IMR-90 (cell line): Measurements from ENCODE around the gene FAM237A. TPM values are rescaled to one million over a fixed set of nuclear protein-coding genes. Genes with fewer than 3 reads are reported as not detected.

Experiments used
- ATAC-seq: fragments of 200-7000 bp; cut with Tn5 transposase; 2 replicates; pipeline ENCODE4 v1.9.1; 2020; ENCODE audit warnings: low read depth, mild to moderate bottlenecking, moderate library complexity
- BruUV-seq: library from RNA; stranded (reverse); fragments of 400-500 nt; replicated peaks from 2 replicates; lab custom pipeline; 2021; lab: Mats Ljungman, UMichigan
- CTCF ChIA-PET: fragments of 300-600 bp; formaldehyde crosslinking; extraction: SDS; loops from one replicate; lab custom pipeline; 2021; ENCODE audit warnings: antibody characterized with exemption; lab: Yijun Ruan, JAX
- POLR2A ChIA-PET: fragments of 300-600 bp; sonication (Branson Sonifier 250); formaldehyde crosslinking; loops from one replicate; lab custom pipeline; 2022; ENCODE audit warnings: antibody characterized with exemption; ENCODE audit not compliant: unreplicated experiment; lab: Charles Lee
- DNase-seq: peaks from one replicate; pipeline ENCODE4 v3.0.0; 2013
- H2AFZ ChIP-seq: replicated peaks from 2 replicates; pipeline ENCODE3; 2013; ENCODE audit warnings: low read length, mild to moderate bottlenecking; ENCODE audit not compliant: poor library complexity
- H2AK5ac ChIP-seq: 2 replicates; pipeline ENCODE4 v1.6.1; 2013; ENCODE audit warnings: low read depth, low read length, inconsistent platforms
- H2AK9ac ChIP-seq: replicated peaks from 2 replicates; pipeline ENCODE3; 2013; ENCODE audit warnings: mild to moderate bottlenecking, low read depth, low read length, moderate library complexity; ENCODE audit not compliant: poor library complexity
- H2BK120ac ChIP-seq: 2 replicates; pipeline ENCODE4 v1.6.1; 2013; ENCODE audit warnings: low read depth, low read length, inconsistent platforms
- H2BK15ac ChIP-seq: 3 replicates; pipeline ENCODE4 v1.6.1; 2013; ENCODE audit warnings: low read depth, low read length, inconsistent platforms
- H2BK20ac ChIP-seq: 2 replicates; pipeline ENCODE4 v1.6.1; 2013; ENCODE audit warnings: low read depth, mild to moderate bottlenecking, inconsistent platforms, low read length, moderate library complexity
- H2BK5ac ChIP-seq: 2 replicates; pipeline ENCODE4 v1.6.1; 2013; ENCODE audit warnings: mild to moderate bottlenecking, low read depth, low read length, inconsistent platforms; ENCODE audit not compliant: poor library complexity, severe bottlenecking
- H3K14ac ChIP-seq: replicated peaks from 2 replicates; pipeline ENCODE4 v1.6.1; 2013; ENCODE audit warnings: low read depth, low read length, inconsistent platforms
- H3K18ac ChIP-seq: 2 replicates; pipeline ENCODE4 v1.6.1; 2013; ENCODE audit warnings: low read depth, low read length, control low read depth
- H3K23ac ChIP-seq: 2 replicates; pipeline ENCODE4 v1.6.1; 2013; ENCODE audit warnings: low read depth, low read length, inconsistent platforms
- H3K27ac ChIP-seq: 2 replicates; pipeline ENCODE4 v1.5.1; 2013; ENCODE audit warnings: mild to moderate bottlenecking, control low read depth, low read length; ENCODE audit not compliant: insufficient read depth
- H3K27me3 ChIP-seq: 2 replicates; pipeline ENCODE4 v1.6.1; 2013; ENCODE audit warnings: low read length; ENCODE audit not compliant: control insufficient read depth, insufficient read depth
- H3K36me3 ChIP-seq: 2 replicates; pipeline ENCODE4 v1.6.1; 2013; ENCODE audit warnings: low read length, mixed read lengths; ENCODE audit not compliant: control insufficient read depth, insufficient read depth
- H3K4ac ChIP-seq: 2 replicates; pipeline ENCODE4 v1.6.1; 2013; ENCODE audit warnings: low read depth, low read length, inconsistent platforms
- H3K4me1 ChIP-seq: 2 replicates; pipeline ENCODE4 v1.6.1; 2013; ENCODE audit warnings: low read length, mixed read lengths; ENCODE audit not compliant: control insufficient read depth, insufficient read depth
- H3K4me2 ChIP-seq: 2 replicates; pipeline ENCODE4 v1.6.1; 2013; ENCODE audit warnings: low read depth, mild to moderate bottlenecking, control low read depth, low read length, moderate library complexity
- H3K4me3 ChIP-seq: 2 replicates; pipeline ENCODE4 v1.5.1; 2013; ENCODE audit warnings: low read depth, mild to moderate bottlenecking, control low read depth, low read length, moderate library complexity; ENCODE audit not compliant: insufficient read depth
- H3K56ac ChIP-seq: 2 replicates; pipeline ENCODE4 v1.6.1; 2013; ENCODE audit warnings: low read length, inconsistent platforms; ENCODE audit not compliant: insufficient read depth; ENCODE audit errors: extremely low read depth
- H3K79me1 ChIP-seq, 2 experiments: 2 replicates each; pipeline ENCODE4 v1.6.1; 2013; ENCODE audit warnings: low read length in 2 of 2, inconsistent platforms in 1 of 2, low read depth in 1 of 2
- H3K9ac ChIP-seq: 2 replicates; pipeline ENCODE4 v1.6.1; 2013; ENCODE audit warnings: low read depth, low read length, control low read depth
- H3K9me1 ChIP-seq: 2 replicates; pipeline ENCODE4 v1.6.1; 2013; ENCODE audit warnings: low read length, inconsistent platforms; ENCODE audit not compliant: insufficient read depth
- H3K9me3 ChIP-seq: 2 replicates; pipeline ENCODE4 v1.6.1; 2013; ENCODE audit warnings: low read length; ENCODE audit not compliant: control insufficient read depth, insufficient read depth
- H4K20me1 ChIP-seq: 2 replicates; pipeline ENCODE4 v1.6.1; 2013; ENCODE audit warnings: low read length, inconsistent platforms; ENCODE audit not compliant: insufficient read depth
- H4K5ac ChIP-seq: 2 replicates; pipeline ENCODE4 v1.6.1; 2013; ENCODE audit warnings: mild to moderate bottlenecking, low read depth, low read length, control low read depth
- H4K8ac ChIP-seq, 2 experiments: 2 replicates each; pipeline ENCODE4 v1.6.1; 2013; ENCODE audit warnings: low read depth in 2 of 2, low read length in 2 of 2, control low read depth in 1 of 2, inconsistent platforms in 1 of 2
- H4K91ac ChIP-seq: 2 replicates; pipeline ENCODE4 v1.6.1; 2013; ENCODE audit warnings: low read depth, low read length, inconsistent platforms; ENCODE audit not compliant: insufficient read depth
- CHD1 ChIP-seq: IDR thresholded peaks from 2 replicates; pipeline ENCODE4 v1.6.1; 2012; ENCODE audit warnings: low read depth, low read length, improper control_type of control experiment
- FOS ChIP-seq: fragments of 150-350 bp; IDR thresholded peaks from 2 replicates; pipeline ENCODE4 v1.6.1; 2016; ENCODE audit warnings: low read depth, low read length
- MXI1 ChIP-seq: IDR thresholded peaks from 2 replicates; pipeline ENCODE4 v1.6.1; 2012; ENCODE audit warnings: low read depth, mild to moderate bottlenecking, low read length, moderate library complexity, borderline replicate concordance
- NFE2L2 ChIP-seq: fragments of 150-350 bp; IDR thresholded peaks from 2 replicates; pipeline ENCODE4 v1.6.1; 2016; ENCODE audit warnings: low read depth, mild to moderate bottlenecking, low read length
- USF2 ChIP-seq: fragments of 150-350 bp; IDR thresholded peaks from 2 replicates; pipeline ENCODE4 v1.6.1; 2017; ENCODE audit warnings: mild to moderate bottlenecking, antibody characterized with exemption, low read length, low read depth
- dilution Hi-C: fragments of 300-500 bp; cut with HindIII; formaldehyde crosslinking; loops from one replicate; pipeline ENCODE4 v1.14.3; 2018; ENCODE audit warnings: low sequenced_read_pairs; ENCODE audit not compliant: unreplicated experiment
- in situ Hi-C: fragments of 300-500 bp; cut with MboI; formaldehyde crosslinking; loops from 3 replicates; pipeline ENCODE4 v1.14.3; 2019; ENCODE audit warnings: low sequenced_read_pairs, inconsistent platforms, mixed read lengths
- intact Hi-C: fragments of 100-400 bp; cut with micrococcal nuclease; formaldehyde crosslinking; loops from 2 replicates; pipeline ENCODE4 v1.10.0; 2022
- polyA plus RNA-seq, 3 experiments: library from polyadenylated mRNA; depleted of rRNA; stranded (reverse); fragments of >200 nt; gene quantifications; 2 replicates each; pipeline ENCODE4 v1.2.3, GENCODE V29; 2012; ENCODE audit warnings: low replicate concordance in 1 of 3
- total RNA-seq: library from RNA; depleted of rRNA; stranded (reverse); fragments of >200 nt; gene quantifications from 2 replicates; pipeline ENCODE4 v1.2.3, GENCODE V29; 2012

FAM237A gene
- total and polyA plus RNA-seq, 2 of the 4 experiments (the other 2 are of a cell fraction) = not detected

DNA sequence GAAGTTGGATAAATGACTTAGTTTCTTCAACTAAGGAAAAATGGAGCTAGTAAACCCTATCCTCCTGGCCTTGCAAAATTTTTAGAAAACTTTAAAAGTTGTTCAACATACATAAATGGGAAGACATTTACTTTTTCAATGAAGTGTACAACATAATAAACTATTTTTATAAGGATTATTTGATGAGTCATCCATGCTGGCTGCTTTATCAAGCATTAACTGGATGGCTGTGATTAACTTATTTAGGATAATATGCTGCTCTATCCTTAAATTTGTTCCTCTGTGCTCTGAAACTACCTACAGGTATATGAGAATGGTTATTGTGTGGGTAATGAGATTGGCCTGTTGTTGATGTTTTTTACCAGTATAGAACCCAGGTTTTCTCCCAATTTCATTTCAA, 54.6 kb downstream of the FAM237A start:
- Histone ChIP-seq H3K27ac (no peak overlapping the region), H2AK9ac (no peak overlapping the region), H3K9me1 (no peaks in the 10 kb centered on the region), H2AK5ac (no peak overlapping the region), H2BK5ac (no peak overlapping the region), H4K91ac (no peak overlapping the region), H2BK120ac (no peak overlapping the region), H3K4me1 (no peaks in the 10 kb centered on the region), H4K5ac (no peak overlapping the region), H3K9me3 (no peaks in the 10 kb centered on the region), H4K8ac (no peak overlapping the region), H3K14ac (no peak overlapping the region), H2BK20ac (no peak overlapping the region), H3K4me2 (no peak overlapping the region), H2BK15ac (no peak overlapping the region), H3K23ac (no peak overlapping the region), H3K4ac (no peak overlapping the region), H3K4me3 (no peak overlapping the region), H3K9ac (no peak overlapping the region), H3K56ac (no peak overlapping the region), H3K36me3 (no peaks in the 10 kb centered on the region), H2AFZ (no peak overlapping the region), H3K18ac (no peak overlapping the region), H3K79me1 (no peaks in the 10 kb centered on the region), H4K20me1 (no peaks in the 10 kb centered on the region), H3K27me3 (peaks cover 3% of the 10 kb centered on the region)
- intact Hi-C loops = loop anchor here (10.0 kb wide), 2 partner anchors 928 to 1038 kb away; partner anchors contain the start of gene METTL21A
- in situ Hi-C loops = loop anchor here (10.0 kb wide), 1 partner anchor 778 kb away; no protein-coding TSS in a partner anchor
- CTCF ChIA-PET = interaction anchor here (0.9 kb wide), 1 partner anchor 11 kb away, joined by 3 read pairs; no protein-coding TSS in a partner anchor
- POLR2A ChIA-PET = no interaction called here
- no TSS peak for BruUV-seq
- DNase-seq (no peak), ATAC-seq (no peak)
- TF ChIP-seq USF2 (no peak), NFE2L2 (peak; percentile 78), CHD1 (no peak), MXI1 (no peak), FOS (peak; percentile 30; the same call in 1 of the 2 replicates)
- dilution Hi-C loops = no loop called here
